ENCODE data around the gene MFN2.
"Not testable (repeated sequence)": the region's sequence is repeated elsewhere in the genome, so short reads cannot be mapped to it uniquely, and the experiment has no call there.

The MFN2 gene

DNA sequence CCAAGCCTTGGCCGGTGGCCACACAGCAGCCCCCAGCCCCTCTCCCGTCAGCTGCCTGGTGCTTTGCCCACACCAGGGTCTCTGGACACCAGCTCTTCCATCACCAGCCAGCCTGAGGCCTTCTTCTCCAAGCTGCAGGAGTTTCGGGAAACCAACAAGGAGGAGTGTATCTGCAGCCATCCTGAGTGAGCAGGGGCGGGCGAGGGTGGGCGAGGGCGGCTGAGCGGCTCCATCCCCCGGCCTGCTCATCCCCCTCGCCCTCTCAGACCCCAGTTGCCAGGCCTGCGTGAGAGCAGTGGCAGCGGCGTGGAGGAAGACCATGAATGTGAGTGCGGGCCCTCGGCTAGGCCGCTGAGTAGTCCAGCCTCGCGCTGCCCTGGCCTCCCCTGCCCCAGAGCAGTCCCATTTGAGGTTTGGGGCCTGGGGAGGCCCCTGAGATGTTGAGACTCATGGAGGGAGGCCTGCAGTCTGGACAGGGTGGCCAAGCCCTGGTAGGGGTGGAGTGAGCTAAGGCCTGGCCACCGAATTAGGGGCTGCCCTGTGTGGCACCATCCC, 48.8 kb downstream of the MFN2 start:
- no peak for DNase-seq

DNA sequence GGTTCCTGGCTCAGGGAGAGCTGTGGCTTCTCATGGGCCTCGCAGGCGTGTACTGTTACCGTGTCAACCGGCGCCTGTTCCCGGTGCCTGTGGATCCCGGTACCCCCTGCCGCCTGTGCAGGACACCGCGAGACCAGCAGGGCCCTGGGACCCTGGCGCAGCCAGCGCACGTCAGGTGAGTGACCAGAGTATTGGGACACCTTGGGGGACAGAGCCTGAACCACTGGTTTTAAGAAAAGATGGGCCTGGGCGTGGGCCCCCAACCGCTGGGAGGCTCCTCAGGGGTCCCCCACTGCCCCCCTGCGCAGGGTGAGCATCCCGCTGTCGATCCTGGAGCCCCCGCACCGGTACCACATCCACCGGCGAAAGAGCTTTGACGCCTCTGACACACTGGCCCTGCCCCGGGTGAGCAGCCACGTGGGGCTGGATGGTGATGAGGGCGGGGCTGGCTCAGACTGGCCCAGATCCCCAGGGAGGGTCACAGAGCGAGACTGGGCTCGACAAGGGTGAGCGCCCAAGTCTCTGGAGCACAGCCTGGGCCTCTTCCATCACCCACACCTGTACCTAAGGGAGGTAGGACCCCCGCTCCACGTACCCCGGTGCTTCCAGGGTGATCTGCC, 49.6 kb downstream of the MFN2 start:
- no peak for DNase-seq

DNA sequence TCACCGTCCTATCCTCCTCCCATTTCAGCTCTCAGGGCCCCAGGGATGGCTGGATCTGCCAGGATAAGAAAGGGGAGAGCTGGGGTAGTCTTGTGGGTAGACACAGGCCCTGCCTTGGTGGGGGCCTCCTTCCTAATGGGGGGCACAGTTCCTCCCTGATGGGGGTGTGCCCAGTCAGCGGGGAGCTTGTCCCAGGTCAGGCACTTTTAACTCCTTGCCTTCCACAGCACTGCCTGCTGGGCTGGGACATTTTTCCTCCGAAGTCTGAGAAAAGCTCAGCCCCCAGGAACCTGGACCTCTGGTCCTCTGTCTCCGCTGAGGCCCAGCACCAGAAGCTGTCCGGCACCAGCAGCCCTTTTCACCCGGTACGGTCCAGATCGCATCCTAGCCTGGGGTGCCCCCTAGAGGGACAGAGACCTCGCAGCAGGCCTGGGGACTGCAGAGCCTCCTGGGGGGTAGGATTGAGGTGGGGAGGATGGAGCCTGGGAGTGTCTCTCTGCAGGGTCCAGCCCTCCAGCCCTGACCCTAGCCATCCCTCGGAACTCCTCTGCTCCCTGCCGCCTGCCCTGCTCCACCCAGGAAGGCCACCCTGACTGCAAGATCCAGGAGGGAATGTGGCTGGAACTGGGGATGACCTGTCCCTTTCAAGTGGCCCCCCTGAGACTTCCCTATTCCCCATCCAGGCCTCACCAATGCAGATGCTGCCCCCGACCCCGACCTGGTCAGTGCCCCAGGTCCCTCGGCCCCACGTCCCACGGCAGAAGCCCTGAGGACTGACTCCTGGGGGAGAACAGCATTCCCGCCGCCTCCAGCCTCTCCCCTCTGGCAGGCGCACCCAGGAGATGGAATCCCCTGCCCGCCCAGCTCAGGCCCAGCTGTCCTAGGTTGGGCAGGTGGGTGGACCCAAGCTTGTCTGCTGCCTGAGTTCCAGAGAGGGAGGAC, 51.1 kb downstream of the MFN2 start:
- DNase-seq = peak; percentile 78

DNA sequence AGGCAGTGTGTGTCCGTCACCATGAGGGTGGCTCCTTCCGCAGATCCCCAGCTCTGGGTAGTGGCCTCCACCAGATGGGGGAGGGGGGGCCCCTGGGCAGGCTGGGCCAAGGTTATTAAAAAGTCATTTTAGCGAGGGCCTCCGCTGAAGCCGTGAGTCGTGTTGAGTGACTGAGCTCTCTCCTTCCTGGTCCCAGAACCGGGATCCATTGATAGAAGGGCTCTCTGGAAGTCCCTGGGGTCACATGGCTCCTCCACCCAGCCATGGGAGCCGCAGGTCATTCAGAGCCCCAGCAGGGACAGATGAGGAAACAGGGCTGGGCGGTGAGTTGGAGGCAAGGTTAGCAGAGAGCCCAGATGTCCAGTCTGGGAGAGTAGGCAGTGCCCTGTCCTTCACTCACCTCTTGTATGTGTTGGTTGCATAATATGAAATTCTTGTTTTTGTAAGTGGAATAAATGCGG, 51.9 kb downstream of the MFN2 start:
- no peak for DNase-seq

DNA sequence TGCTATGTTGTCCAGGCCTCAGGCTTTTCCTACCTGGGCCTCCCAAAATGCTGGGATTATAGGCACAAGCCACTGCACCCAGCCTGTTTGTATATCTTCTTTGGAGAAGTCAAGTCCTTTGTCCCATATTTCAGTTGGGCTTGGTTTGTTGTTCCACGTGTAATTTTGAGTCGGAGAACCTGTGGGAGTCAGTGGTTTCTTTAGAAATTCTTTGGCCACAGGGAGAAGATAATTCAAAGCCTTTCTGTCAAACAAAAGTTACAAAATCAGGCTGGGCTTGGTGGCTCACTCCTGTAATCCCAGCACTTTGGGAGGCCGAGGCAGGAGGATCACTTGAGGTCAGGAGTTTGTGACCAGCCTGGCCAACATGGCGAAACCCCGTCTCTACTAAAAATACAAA, 53.2 kb downstream of the MFN2 start:
- not testable (repeated sequence) for DNase-seq

DNA sequence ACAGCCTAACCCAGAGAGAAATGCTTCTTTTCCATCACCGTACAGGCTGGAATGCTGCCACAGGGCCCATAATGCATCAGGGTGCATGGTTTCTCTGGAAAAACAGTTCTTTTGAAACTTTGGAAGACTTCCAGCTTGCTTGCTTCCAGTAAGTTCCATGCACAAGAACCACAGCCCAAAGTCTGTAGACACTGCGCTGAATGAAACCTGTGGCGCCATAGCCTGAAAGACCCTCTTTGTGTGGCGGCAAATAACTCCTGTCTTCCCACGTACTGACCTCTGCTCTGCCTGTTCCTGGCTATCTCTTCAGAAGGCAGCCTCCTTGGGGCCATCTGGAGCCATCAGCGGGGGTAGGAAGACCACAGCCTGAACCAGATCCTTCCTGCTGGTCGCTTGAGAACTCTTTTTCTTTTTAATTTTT, 54.1 kb downstream of the MFN2 start:
- no peak for DNase-seq

DNA sequence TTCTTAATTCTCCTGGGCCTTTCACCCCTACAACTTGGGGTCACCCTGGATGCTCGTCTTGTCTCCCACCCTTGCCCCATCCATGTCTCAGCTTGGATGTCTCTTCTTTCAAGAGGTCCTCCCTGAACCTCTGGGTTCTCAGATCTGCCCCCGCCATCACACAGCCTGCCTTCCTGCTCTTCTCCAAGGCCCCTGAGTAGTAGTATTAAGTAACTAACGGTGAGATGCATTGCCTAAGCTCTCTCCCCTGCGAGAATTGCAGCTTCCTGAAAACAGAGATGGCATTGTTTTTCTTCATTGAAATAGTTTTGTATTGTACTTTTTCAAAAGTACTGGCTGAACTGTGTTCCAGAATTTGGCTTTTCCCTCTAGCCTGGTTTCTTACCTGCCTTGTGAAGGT, 55.1 kb downstream of the MFN2 start:
- DNase-seq = no peak

DNA sequence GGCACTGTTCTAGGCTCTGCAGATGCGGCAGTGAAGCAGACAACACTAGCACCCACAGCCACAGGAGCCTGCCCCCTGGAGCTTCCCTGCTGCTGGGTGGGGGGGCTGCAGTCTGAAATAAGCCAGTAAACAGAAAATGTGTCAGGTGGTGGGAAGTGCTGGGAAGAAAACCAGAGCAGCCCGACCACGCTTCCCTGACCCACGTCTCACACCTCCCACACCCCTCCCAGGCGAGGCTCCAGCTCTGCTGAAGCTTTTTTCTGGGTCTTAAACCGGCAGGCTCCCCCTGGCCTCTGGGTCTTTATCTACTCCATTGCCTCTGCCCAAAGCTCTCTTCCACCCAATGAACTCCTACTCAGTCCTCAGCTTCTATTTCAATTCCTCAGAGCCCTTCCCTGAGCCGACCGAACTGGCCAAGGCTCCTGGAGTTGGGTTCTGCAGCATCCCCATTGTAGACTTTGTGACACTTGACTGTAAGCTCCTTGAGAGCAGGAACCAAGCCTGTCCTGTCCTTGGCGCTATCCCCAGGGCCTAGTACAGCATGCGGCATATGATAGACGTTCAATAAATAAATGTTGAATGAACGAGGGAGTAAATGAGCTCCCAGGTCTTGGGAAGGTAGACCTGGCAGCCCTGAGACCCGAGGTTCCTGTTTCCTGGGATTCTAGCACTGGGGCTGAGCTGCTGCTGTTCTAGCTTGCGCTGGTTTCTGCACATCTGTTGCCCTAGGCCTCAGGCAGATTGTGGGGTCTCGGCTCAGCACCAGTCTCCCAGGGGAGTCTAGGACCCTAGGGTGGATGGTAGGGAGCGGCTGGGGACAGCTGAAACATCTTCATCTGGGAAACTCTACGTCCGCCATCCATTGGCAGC, 57.5 kb downstream of the MFN2 start:
- no peak for DNase-seq

DNA sequence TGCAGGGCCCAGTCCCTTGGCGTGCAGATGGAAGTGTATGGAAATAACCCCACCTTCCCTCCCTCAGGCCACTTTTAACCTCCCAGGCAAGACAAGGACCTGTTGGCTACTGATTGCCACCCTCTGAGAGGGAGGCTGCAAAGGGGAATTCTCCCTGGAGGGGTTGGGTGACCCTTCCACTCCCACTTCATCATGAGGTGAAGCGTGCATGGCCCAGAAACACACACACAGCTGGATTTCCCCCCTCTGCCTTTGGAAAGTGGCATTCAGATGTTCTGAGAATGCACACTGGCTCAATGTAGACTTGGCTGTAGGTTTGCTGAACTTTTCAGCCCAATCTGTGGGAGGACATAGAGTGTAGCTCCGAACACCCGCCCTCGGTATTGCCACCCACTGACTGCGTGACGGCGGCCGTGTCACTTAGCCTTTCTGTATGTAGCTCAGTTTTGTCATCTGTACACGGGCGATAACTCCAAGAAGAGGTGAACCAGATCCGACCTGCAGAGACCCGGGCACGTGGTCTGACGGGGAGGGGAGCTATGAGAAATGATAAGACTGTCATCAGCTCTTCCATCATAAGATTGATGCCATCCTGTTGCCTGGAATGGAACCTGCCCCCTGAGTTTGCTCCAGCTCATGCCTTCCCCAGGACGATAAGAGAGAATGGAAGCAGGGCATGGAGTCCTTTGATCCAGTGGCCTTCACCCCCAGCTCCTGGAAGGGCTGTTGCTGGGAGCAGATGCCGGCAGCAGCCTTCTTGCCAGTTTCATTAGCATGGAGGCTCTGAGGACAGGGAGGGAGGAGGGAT, 58.3 kb downstream of the MFN2 start:
- no peak for DNase-seq

DNA sequence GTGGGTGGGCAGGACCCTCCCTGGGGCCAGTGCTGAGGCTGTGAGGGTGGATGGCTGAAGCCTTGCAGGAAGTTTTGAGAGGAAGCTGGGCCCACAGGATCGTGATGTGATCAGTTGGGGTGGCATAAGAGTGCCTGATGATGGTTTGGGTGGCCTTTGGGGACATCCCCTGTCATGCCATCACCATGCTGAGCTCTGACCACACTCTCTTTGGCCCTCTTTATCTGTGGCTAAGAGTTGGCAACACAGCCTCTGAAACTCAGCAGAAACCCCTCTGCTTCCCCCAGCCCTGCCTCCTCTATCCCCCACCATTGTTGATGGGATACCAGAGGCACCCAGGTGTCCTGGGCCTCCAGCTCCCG, 58.9 kb downstream of the MFN2 start:
- no peak for DNase-seq

DNA sequence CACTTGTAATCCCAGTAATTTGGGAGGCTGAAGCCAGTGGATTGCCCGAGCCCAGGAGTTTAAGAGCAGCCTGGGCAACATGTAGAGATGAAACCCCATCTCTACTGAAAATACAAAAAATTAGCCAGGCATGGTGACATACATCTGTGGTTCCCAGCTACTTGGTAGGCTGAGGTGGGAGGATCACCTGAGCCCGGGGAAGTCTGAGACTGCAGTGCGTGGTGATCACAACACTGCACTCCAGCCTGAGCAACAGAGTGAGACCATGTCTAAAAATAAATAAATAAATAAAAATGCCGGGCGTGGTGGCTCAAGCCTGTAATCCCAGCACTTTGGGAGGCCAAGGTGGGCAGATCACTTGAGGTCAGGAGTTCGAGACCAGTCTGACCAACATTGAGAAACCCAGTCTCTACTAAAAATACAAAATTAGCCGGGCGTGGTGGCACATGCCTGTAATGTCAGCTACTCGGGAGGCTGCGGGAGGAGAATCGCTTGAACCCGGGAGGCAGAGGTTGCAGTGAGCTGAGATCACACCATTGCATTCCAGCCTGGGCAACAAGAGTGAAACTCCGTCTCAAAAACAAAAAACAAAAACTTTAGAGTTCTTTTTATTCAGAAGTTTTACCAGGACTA, 59.7 kb downstream of the MFN2 start:
- DNase-seq = not testable (repeated sequence)

DNA sequence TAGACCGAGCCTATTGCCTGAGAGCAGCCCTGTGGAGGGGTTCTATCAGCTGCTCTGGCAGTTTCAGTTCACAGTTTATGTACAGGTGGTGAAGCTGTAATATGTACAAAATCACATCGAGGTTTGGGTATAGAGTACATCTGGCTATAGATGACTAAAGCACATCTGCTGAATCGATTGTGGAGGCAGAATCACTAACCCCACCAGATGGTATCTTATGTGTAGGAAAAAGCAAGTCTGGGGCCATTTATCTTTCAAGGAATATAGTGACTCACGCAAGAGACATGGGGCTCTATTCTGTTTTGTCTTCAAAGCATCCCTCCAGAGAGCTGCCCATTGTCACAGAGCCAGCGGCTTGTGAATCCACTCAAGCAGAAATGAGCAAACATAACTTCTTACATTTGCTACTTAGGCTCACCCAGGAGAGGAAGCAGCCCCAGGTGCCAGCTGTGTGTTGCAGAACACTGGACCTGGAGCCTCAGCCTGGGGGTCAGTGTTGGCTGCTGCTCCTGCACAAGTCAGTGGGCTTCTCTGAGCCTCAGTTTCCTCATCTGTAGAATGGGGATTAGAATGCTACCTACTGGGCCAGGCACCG, 60.3 kb downstream of the MFN2 start:
- DNase-seq = no peak

DNA sequence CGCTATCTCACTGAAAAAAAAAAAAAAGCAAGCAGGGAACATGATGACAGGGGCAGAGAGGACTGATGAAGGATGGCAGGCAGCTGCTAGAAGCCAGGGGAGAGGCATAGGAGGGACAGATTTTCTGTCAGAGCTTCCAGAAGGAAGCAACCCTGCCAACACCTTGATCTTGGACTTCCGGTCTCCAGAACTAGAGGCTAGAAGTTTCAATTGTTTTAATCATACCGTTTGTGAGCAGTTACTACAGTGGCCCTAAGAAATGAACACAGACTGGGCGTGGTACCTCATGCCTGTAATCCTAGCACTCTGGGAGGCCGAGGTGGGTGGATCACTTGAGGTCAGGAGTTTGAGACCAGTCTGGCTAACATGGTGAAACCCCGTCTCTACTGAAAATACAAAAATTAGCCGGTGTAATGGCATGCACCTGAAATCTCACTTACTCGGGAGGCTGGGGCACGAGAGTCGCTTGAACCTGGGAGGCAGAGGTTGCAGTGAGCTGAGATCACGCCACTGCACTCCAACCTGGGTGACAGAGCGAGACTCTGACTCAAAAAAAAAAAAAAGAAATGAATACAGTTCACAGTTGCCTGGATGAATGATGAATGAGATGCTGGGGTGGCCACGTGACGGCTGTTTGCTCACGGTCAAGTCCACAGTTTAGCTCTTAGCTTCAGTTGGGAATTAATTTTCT, 64.1 kb downstream of the MFN2 start:
- DNase-seq = not testable (repeated sequence)

DNA sequence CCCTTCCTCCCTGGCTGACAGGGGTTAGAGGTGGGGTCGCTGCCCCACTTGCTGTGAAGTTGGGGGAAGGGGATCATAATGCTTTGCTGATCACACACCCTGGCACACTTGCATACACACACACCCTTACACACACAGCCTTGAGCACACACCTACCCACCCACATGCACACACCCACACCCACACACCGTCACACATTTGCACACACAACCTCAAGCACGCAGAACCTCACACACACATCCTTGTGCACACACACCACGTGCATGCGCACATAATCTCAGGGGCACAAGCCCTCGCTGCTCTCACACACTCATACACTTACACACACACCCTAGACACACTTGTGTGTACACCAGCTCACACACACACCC, 66.5 kb downstream of the MFN2 start:
- no peak for DNase-seq

DNA sequence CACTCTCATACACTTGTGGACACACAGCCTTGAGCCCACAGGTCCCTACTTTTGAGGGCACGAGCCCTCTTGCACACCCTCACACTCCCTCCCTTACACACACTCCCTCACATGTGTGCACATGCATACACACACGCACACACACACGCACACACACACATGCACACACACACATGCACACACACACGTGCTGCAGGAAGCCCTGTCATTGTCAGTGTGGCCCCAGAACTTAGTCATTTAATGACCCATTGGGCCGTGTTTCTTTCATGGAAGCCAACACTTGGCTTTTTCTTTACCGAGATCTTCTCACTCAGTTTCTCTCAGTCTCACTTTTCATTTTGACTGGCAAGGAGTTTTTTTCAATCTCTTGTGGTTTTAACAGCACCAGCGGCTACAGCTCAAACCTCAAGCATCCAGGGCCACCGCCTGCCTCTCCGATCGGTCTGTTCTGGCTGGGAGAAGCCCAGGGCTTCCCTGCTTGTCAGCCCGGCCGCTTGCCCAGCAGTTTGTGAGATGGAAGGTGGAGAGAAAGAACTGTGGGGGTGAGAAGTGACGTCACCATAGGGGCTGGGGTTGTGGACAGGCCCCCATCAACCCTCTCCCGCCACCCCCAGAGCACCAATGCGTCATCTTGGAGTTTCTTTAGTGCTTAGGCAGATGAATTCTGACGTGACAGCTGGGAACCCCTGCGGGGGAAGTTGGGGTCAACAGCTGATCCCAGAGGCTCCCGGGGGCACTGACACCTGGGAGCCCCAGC, 67.1 kb downstream of the MFN2 start:
- peak; percentile 87 for DNase-seq

DNA sequence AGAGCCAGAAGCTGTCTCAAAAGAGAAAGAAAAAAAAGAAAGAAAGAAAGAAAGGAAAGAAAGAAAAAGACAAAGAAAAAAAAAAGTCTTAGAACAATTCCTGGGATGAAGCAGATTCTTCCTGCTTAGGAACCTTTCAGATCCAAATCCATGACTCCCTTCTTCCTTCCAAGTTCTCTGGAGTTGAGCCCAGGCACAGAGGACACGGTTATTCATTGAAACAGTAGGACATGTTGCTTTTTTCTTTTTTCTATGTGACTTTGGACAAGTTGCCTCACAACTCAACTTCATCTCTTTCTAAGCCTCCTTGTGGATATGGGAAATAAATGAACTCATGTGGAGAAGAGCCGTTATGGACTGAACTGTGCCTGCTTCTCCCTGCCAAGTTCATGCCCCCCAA, 68.1 kb downstream of the MFN2 start:
- DNase-seq = no peak

DNA sequence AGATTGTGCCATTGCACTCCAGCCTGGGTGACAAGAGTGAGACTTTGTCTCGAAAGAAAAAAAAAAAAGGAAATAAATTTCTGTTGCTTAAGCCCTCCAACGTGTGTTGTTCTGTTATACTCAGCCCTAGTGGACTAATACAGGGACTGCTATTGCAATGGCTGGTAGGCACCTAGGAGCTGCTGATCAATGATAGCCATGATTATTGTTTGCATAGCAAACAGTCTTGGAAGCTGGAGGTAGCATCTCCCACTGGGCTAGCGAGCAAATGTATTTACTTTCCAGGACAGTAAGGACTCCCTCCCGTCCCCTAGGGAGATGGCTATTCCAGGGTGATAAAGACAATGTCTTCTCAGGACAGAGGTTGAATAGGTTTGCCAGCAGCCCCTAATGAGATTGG, 69.4 kb downstream of the MFN2 start:
- no peak for DNase-seq

DNA sequence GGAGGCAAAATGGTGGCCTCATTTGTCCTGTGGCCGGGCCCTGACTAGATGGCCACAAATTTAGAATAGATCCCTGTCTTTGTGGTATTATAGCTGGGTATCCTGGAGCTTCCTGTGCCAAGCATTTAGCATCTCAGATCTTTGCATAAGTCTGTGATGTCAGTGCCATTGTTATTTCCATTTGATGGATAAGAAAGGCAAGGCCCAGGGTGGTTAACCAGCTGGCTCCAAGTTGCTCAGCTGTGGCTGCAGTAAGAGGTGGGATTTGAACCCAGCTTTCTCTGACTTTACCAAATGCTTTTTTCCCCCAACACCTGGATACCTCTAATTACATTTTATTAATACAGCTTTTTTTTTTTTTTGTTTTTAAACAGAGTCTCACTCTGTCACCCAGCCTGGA, 71.1 kb downstream of the MFN2 start:
- no peak for DNase-seq

DNA sequence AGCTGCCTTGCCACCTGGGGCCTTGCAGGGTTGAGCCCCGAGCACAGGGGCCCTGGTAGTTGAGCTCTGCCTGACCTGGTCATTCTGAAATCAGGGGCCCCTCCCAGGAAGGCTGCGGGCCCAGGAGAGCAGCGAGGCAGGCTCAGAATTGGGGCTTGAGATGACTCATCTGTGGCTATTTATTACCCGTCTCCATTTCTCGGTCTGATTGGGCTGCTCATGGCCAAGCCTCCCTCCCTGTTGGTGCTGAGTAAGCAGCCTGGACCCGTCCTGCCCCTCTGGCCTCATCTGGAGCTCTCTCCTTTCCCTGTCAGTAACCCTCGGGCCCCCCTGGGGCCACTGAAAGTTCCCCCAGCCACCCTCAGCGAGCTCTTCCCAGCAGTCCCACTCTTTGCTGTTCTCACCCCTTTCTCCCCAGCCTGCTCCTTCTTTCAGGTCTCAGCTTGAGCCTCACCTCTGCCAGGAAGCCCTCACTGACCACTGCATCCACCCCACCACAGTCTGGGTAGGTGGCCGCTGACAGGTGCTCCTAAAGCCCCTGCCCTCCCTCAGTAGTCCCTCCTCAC, 71.8 kb downstream of the MFN2 start:
- no peak for DNase-seq

Data from activated CD8-positive, alpha-beta memory T cell treated with anti-CD3 and anti-CD28 coated beads, Interleukin-2, amount 50 U/mL, for 48 hours (primary cell).